Mesothelial cell of epicardium (in vitro differentiated cells): Measurements from ENCODE around the gene AMBN. TPM values are rescaled to one million over a fixed set of nuclear protein-coding genes. Genes with fewer than 3 reads are reported as not detected.

Source experiments
- DNase-seq, 2 experiments: peaks; one replicate each; pipeline ENCODE4 v3.0.0; 2021; ENCODE audit warnings: low spot score in 2 of 2; ENCODE audit not compliant: unreplicated experiment in 2 of 2
- H3K27ac Mint-ChIP-seq: 2 replicates; pipeline ENCODE4 v1.8.0; 2021; ENCODE audit warnings: mixed read lengths
- H3K27me3 Mint-ChIP-seq: 2 replicates; pipeline ENCODE4 v1.8.0; 2021; ENCODE audit warnings: low read depth, mixed read lengths
- H3K36me3 Mint-ChIP-seq: 2 replicates; pipeline ENCODE4 v1.8.0; 2021; ENCODE audit warnings: mixed read lengths
- H3K4me1 Mint-ChIP-seq: 2 replicates; pipeline ENCODE4 v1.8.0; 2021; ENCODE audit warnings: mixed read lengths
- H3K4me3 Mint-ChIP-seq: 2 replicates; pipeline ENCODE4 v1.8.0; 2021; ENCODE audit warnings: mild to moderate bottlenecking, moderate library complexity, mixed read lengths
- H3K9me3 Mint-ChIP-seq: 2 replicates; pipeline ENCODE4 v1.8.0; 2021; ENCODE audit warnings: mixed read lengths
- CTCF ChIP-seq: fragments of 200-600 bp; sonication (generic); IDR thresholded peaks from one replicate; pipeline ENCODE4 v1.5.0; 2021; ENCODE audit warnings: antibody characterized with exemption; ENCODE audit not compliant: unreplicated experiment
- total RNA-seq: library from RNA; stranded (reverse); gene quantifications from 3 replicates; pipeline ENCODE4 v1.2.1, GENCODE V29; 2021

The AMBN gene
- total RNA-seq, 1 donor from 2014 or later: 0.36 TPM

- H3K27ac Mint-ChIP-seq: no peak overlapping the region
- DNase-seq: no peak
- no peak for TF ChIP-seq CTCF
- H3K36me3 Mint-ChIP-seq: peaks cover 2% of the 10 kb centered on the region
- no peak overlapping the region for H3K4me3 Mint-ChIP-seq
- peaks cover 16% of the 10 kb centered on the region for H3K4me1 Mint-ChIP-seq
- no peaks in the 10 kb centered on the region for H3K27me3 Mint-ChIP-seq
- H3K9me3 Mint-ChIP-seq: peaks cover 21% of the 10 kb centered on the region
Measured at GRCh38 chr4:70564033-70564432, 28.0 kb upstream of the AMBN start.

- H3K4me3 Mint-ChIP-seq: no peak overlapping the region
- H3K9me3 Mint-ChIP-seq: peaks cover 40% of the 10 kb centered on the region
- no peaks in the 10 kb centered on the region for H3K4me1 Mint-ChIP-seq
- H3K36me3 Mint-ChIP-seq: peaks cover 11% of the 10 kb centered on the region
- no peak overlapping the region for H3K27ac Mint-ChIP-seq
- no peak for DNase-seq
- no peaks in the 10 kb centered on the region for H3K27me3 Mint-ChIP-seq
- TF ChIP-seq CTCF: no peak
Measured at GRCh38 chr4:70570796-70571195, 21.3 kb upstream of the AMBN start.

GRCh38 chr4:70571772-70572171, 20.3 kb upstream of the AMBN start:
- Mint-ChIP-seq H3K36me3 (peaks cover 14% of the 10 kb centered on the region), H3K9me3 (peaks cover 34% of the 10 kb centered on the region), H3K4me3 (no peak overlapping the region), H3K27ac (no peak overlapping the region), H3K4me1 (no peaks in the 10 kb centered on the region), H3K27me3 (no peaks in the 10 kb centered on the region)
- TF ChIP-seq CTCF: no peak
- no peak for DNase-seq

GRCh38 chr4:70575964-70576363, 16.1 kb upstream of the AMBN start:
- Mint-ChIP-seq H3K27me3 (no peaks in the 10 kb centered on the region), H3K4me1 (peaks cover 9% of the 10 kb centered on the region), H3K4me3 (no peak overlapping the region), H3K27ac (no peak overlapping the region), H3K9me3 (peaks cover 20% of the 10 kb centered on the region), H3K36me3 (peaks cover 4% of the 10 kb centered on the region)
- DNase-seq: no peak
- no peak for TF ChIP-seq CTCF

GRCh38 chr4:70577220-70577927, 14.7 kb upstream of the AMBN start:
- peaks cover 4% of the 10 kb centered on the region for H3K36me3 Mint-ChIP-seq
- peaks cover 18% of the 10 kb centered on the region for H3K9me3 Mint-ChIP-seq
- no peaks in the 10 kb centered on the region for H3K27me3 Mint-ChIP-seq
- peak overlapping the region; percentile 57 for H3K27ac Mint-ChIP-seq
- no peak for TF ChIP-seq CTCF
- peaks cover 9% of the 10 kb centered on the region for H3K4me1 Mint-ChIP-seq
- DNase-seq: no peak
- H3K4me3 Mint-ChIP-seq: no peak overlapping the region

- Mint-ChIP-seq H3K27me3 (no peaks in the 10 kb centered on the region), H3K27ac (no peak overlapping the region), H3K4me1 (peaks cover 18% of the 10 kb centered on the region), H3K4me3 (no peak overlapping the region), H3K9me3 (peaks cover 13% of the 10 kb centered on the region), H3K36me3 (no peaks in the 10 kb centered on the region)
- TF ChIP-seq CTCF: no peak
- DNase-seq: no peak
Measured at GRCh38 chr4:70581980-70582379, 10.1 kb upstream of the AMBN start.
